Fibroblast of the conjunctiva (primary cell): Measurements from ENCODE around the gene PPP1R14D.
"Not testable (repeated sequence)": the region's sequence is repeated elsewhere in the genome, so short reads cannot be mapped to it uniquely, and the experiment has no call there.

Experiments used
- DNase-seq: peaks from one replicate; pipeline ENCODE4 v3.0.0-alpha.2; 2010; ENCODE audit warnings: low read depth

Gene PPP1R14D, protein sequence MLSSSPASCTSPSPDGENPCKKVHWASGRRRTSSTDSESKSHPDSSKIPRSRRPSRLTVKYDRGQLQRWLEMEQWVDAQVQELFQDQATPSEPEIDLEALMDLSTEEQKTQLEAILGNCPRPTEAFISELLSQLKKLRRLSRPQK

GRCh38 chr15:40828447-40829036 lies at the start of gene PPP1R14D:
TSS of gene PPP1R14D (minus strand) at chr15:40828708. CDS start at chr15:40828641, 67 bp downstream.
- no peak for DNase-seq

- DNase-seq: no peak
Observed at GRCh38 chr15:40877694-40878093, 49.2 kb upstream of the PPP1R14D start.

DNA sequence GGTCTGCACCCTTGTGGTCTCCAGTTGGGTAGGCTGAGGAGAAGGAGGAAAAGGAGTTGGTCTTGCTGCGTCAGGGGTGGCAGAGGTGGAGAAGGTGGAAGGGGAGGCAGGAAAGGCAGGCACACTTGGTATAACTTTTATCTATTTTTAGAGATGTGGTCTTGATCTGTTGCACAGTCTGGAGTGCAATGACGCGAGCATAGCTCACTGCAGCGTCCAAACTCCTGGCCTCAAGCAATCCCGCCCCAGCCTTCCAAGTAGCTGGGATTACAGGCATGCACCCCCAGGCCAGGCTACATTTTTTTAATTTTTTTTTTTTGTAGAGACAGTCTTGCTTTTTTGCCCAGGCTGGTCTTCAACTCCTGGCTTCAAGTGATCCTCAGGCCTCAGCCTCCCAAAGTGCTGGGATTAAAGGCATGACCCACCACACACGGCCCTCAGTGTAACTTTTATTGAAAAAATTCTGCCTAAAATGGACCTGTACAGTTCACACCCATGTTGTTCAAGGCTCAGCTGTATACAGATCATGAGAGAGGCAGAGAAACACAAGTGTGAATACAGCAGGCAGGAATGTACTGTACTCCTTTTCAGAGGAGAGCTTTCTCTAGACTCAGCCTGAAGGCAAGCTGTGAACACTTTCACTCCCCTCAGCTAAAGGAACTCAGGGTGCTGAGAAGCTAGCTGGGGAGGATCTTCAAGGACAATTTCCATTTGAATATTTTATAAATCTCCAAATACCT lies 47.7 kb upstream of the PPP1R14D start:
- no peak for DNase-seq

DNA sequence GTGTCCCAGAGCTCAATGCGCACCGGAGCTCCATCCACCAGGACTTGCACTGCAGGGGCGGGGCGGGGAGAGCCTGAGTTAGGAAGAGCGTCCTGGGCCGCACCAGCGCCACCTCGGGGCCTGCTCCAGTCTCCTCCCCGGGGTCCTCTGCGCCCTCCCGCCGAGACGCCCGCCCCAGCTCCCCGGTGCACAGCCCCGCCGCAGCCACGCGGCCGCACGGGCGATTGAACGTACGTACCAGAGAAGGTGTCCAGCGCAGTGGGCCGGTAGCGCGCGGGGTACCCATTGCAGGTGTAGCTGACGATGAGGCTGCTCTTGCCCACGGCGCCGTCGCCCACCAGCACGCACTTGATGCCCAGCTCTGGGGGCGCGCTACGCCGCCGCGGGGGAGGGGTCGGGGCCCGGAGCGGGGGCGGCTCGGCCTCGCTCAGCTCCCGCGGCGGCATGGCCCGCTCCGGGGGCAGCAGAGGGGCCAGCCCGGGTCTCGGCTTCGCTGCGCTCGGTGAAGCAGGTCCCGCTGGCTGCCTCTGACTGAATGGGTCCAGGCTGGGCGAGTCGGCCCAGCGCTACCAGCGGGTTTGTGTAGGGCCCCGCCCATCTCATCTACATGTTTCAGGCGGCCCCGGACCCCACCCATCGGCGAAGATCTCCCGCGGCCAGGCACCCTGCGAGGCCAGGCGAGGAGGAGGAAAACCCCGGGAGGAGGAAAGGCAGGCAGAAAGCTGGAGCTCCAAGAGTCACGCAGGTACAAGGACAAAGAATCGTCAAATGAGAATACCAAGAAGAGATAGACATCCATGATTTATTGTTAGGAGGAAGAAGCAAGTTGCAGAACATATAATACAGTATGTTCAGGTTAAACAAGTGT lies 45.4 kb upstream of the PPP1R14D start, which contains the start of gene RHOV:
Gene RHOV, minus strand, starts transcription at position 541 of the 868 bp plus-strand sequence. Its CDS starts 95 bp downstream, at position 446.
- no peak for DNase-seq

DNA sequence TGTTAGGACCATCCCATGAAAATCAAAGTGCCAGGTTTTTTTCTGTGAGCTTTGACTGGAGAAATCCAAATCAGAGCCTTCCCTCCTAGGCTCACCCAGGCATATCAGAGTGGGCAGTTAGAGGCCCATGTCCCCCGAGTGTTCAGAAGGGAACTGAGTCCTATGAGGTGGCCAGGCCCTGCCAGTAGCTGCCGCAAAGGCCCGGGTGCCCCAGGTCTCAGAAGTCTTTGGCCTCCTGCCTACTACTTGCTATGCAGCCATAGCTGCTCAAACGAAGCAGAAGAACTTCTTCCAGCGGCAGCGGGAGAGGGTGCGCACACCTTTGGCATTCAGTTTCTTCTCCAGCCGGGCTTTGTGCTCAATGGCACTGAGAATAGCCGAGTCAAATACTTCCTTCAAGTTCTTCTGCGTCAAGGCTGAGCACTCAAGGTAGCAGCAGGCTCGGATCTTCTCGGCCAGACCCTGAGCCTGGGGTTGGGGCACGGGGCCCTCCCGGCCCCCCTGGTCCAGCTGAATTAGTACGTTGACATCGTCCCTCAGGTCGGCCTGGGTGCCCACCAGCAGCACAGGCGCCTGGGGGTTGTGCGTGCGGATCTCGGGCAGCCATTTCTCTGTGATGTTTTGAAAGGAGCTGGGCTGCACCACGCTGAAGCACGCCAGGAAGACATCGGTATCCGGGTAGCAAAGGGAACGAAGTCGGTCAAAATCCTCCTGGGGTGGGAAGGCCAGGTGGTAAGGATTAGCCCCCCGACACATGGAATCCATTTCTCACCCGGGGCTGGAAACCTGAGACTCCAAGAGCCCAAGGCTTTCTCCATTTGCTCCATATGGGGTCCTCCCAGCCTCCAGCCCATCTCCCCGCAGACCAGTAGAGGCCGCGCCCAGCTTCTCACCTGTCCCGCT lies 44.5 kb upstream of the PPP1R14D start:
- no peak for DNase-seq

- DNase-seq: no peak
Observed at GRCh38 chr15:40871749-40872617, 43.5 kb upstream of the PPP1R14D start.

DNA sequence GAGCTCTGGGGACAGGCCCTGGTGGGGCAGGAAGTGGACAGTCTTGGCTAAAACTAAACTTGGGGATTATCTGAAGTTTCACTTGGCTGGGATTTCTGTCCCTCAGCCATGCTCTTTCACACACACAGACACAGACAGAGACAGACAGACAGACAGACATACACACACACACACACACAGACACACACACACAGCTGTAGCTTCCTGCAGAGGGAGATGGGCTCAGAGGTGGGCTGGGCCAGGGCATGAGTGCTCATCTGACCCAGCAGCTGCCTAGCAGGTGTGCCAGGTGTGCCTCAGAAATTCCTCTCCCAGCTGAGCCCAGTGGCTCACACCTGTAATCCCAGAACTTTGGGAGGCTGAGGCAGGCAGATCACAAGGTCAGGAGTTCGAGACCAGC lies 42.2 kb upstream of the PPP1R14D start:
- no peak for DNase-seq

DNA sequence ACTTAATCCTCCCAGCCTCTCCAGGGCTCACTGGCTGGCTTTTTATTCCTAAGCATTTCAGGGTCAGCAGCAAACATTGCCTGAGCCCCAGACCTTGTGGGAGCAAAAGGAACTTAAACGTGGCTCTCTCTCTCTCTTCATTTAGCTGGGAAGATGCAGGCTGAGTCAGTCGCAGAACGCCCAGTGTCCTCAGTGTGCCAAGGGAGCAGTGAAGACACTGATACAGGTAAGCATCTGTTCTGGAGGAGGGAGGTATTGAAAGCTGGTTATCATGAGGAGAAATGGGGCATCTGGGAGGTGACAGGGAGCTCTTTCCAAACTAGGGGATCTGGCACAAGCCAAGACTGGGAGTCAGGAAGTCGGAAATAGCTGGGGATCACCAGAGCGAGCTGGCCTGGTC lies 41.2 kb upstream of the PPP1R14D start:
- no peak for DNase-seq

GRCh38 chr15:40867199-40867598 lies 38.7 kb upstream of the PPP1R14D start:
- no peak for DNase-seq

- no peak for DNase-seq
Observed at GRCh38 chr15:40863660-40864270, 35.3 kb upstream of the PPP1R14D start.

DNA sequence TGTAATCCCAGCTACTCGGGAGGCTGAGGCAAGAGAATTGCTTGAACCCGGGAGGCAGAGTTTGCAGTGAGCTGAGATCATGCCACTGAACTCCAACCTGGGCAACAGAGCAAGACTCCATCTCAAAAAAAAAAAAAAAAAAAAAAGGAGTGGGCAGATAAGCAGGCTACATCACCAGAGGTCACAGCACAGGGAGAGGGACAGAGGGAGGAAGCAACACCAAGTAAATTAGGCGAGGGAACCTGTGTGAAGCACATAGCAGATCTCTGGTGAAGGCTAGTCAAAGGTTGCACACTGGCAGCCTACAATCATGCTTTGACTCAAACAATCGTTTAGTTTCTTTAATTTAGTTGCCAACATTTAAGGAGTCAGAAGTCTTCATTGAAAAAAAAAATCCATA lies 32.6 kb upstream of the PPP1R14D start:
- DNase-seq: not testable (repeated sequence)

GRCh38 chr15:40859206-40859851 lies 30.8 kb upstream of the PPP1R14D start:
- DNase-seq: peak; percentile 38

- DNase-seq: no peak
Observed at GRCh38 chr15:40858706-40859105, 30.2 kb upstream of the PPP1R14D start.

- DNase-seq: peak; percentile 21
Observed at GRCh38 chr15:40857601-40858341, 29.3 kb upstream of the PPP1R14D start.

- no peak for DNase-seq
Observed at GRCh38 chr15:40856746-40857145, 28.2 kb upstream of the PPP1R14D start.

- no peak for DNase-seq
Observed at GRCh38 chr15:40855706-40856234, 27.3 kb upstream of the PPP1R14D start.

DNA sequence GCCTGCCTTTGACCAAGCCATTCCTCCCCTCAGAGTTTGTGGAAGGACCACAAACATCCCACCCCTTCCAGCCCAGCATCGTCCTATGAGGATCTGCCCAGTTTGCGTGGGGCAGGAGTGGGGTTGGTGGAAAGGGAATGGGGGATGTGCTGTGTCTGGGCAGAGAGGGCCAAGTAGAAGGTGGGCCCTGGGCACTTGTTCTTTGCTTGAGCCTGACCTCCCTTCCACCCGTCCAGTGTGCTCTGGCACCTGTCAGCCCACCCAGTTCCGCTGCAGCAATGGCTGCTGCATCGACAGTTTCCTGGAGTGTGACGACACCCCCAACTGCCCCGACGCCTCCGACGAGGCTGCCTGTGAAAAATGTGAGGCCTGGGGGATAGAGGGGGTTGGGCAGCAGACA lies 25.7 kb upstream of the PPP1R14D start:
- no peak for DNase-seq

GRCh38 chr15:40853241-40853890 lies 24.9 kb upstream of the PPP1R14D start:
- no peak for DNase-seq
